GM18909 (cell line): ENCODE data around the gene NUB1.

Source experiments
- ATAC-seq: cut with Tn5 transposase; IDR thresholded peaks from one replicate; pipeline ENCODE4 v1.9.1; 2021; ENCODE audit warnings: mild to moderate bottlenecking; ENCODE audit not compliant: unreplicated experiment, poor library complexity

NUB1 gene

DNA sequence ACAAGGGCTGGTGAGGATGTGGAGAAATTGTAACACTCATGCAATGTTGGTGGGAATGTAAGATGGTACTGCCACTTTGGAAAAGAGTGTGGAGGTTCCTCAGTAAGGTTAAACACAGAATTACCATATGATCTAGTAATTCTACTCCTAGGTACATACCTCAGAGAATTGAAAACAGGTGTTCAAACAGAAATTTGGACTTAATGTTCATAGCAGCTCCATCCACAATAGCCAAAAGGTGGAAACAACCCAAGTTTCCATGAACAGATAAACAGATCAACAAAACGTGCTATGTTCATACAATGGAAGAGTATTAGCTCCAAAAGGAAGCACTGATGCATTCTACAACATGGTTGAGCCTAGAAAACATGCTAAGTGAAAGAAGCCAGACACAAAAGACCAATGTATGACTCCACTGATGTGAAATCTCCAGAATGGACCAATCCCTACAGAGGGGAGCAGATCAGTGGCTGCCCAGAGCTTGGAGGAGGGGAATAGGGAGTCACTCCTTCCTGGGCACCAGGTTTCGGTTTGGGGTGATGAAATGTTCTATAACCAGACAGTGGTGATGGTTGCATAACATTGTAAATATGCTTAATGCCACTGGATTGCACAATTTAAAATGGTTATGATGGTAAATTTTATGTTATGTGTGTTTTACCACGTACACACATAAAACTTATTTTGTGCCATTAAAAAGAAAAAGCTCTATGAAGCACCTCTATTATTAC lies 73.9 kb downstream of the NUB1 start:
- ATAC-seq = no peak

GRCh38 chr7:151416112-151416940 lies 74.7 kb downstream of the NUB1 start:
- no peak for ATAC-seq

- no peak for ATAC-seq
Observed at GRCh38 chr7:151416941-151417315, 75.3 kb downstream of the NUB1 start.

DNA sequence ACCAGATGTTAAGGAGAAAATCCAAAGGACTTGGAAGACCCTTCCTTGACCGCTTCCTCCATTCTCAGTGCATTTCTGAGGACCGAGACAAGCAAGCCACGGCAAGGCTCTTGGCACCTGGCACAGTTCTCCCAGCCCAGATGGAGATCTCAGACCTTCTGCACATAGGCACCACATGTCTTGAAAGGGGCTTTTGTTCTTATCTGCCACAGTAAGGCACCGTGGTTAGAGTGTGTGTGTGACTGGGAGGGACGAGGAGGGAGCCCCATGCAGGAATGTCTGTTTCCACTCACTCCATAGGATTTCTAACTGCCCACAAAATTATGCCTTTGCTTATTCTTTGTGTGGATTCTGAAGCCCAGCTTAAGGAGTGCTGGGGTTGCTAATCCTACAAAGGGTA lies 78.5 kb downstream of the NUB1 start:
- ATAC-seq = no peak

- no peak for ATAC-seq
Observed at GRCh38 chr7:151422212-151422611, 80.6 kb downstream of the NUB1 start.

DNA sequence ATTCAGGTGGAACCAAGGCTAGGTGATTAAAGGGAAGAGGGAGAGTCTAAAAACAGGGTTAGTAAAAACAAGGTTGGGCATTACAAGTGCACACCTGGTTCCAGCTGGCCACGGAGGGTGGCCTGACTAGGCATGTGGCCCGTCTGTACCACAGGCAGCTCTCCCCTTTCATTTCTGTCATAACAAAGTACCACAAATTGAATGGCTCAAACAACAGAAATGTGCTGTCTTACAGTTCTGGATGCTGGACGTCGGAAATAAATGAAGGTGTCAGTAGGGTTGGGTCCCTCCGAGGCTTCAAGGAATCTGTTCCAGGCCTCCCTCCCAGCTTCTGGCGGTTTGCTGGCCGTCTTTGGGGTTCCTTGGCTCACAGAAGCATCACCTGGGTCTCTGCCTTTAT lies 81.6 kb downstream of the NUB1 start:
- ATAC-seq = no peak

DNA sequence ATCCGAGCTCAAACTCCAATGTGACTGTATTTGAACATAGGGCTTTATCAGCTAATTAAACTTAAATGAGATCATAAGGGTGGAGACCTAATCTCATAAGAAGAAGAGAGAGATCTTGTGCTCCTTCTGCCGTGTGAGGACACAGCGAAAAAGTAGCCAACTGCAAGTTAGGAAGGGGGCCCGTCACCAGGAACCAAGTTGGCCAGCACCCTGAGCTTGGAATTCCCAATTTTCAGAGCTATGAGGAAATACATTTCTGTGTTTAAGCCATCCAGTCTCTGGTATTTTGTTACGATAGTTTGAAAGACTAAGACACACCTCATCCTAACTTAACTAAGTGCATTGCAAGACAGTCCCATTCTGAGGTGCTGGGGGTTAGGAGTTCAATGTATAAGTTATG lies 82.3 kb downstream of the NUB1 start:
- no peak for ATAC-seq

DNA sequence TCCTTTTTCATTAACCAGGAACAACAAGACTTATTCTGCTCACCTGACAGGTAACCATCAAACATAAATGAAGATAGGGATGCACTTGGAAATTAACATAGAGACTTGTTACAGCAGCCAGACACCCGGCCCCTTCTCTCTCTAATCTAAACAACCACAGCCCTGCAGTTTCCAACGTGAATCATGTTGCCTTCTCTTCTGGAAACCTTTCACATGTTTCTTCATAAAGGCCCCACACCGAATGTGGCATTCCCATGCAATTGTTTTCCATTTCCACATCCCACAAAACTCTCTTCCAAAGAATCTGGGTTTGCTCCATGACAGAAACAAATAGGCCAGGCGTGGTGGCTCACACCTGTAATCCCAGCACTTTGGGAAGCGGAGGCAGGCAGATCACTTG lies 83.2 kb downstream of the NUB1 start:
- ATAC-seq = no peak

DNA sequence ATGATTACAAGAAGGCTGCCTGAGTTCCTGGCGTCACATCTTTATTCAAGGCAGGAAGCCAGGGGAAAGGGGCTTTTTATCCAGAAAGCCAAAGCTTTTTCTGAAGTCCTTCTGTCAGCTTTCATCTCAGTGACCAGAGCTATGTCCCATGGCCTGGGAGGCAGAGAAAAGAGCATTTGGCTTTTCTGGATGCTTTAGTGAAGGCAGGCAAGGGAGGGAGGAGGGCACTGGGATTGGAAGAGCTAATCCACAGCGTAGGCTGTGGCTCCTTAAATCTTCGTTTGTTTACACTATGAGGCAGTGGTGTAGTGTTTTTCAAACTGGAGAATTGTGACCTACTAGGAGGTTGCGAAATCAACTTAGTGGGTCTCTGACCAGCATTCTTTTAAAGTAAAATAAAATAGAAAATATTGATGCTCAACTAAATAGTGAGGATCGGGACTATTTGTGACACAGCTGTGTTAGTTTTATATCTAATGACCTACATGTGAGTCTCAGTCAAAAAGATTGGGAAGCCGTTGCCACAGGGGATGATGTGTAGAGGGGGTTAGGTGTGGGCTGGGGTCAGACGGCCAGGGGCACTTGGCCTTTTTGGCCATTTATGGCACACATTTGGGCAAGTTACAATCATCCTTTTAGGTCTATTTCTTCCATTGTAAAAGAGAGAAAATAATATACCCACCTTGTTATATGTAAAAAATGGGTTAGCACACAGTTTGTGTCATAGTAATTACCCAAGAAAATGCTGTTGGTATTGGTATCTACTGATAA lies 84.2 kb downstream of the NUB1 start:
- ATAC-seq = no peak

GRCh38 chr7:151426441-151426903 lies 84.9 kb downstream of the NUB1 start:
- ATAC-seq = no peak

DNA sequence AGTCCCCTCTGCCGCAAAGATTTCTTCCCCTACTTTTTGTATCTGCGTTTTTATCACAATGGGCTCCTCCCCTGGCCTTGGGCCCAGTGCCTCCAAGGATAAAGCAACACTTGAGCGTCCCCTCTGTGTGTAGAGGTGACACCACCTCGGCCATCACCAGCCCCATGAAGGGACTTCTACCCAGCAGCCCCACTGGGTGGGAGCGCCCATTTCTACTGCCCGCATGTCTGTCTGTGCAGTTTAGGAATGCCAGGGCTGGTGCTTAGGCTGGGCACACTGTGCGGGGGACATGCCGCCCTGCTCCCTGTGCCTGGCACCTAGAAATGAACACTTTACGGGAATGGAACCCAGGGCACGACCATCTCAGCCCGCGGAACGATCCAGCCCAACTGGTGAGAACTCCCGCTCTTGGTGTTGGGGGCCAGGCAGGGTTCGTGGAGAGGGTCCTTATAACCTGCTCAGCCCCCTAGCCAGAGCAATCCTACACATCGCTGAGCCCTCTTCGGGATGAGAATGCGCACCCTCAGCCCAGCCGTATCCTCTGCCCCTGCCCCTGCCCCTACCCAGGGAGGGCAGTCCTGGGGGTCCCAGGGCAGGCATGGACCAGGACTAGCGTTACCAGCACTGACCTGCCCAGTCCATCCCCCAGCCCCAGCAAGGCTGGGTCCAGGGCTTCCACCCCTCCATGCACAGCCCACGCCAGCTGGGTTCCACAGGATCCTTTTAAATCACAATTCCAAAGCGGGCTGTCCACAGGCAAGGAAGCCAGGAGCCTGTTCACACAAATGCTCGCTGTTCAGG lies 85.5 kb downstream of the NUB1 start:
- no peak for ATAC-seq

- no peak for ATAC-seq
Observed at GRCh38 chr7:151427705-151428377, 86.2 kb downstream of the NUB1 start.
